Spleen (tissue), 11 donors: ENCODE data around the gene ADRB1. TPM values are rescaled to one million over a fixed set of nuclear protein-coding genes. Genes with fewer than 3 reads are reported as not detected.

ENCODE experiments used
- DNase-seq: peaks from one replicate; pipeline ENCODE4 v3.0.0-alpha.2; 2020
- H3K27ac ChIP-seq, 8 donors: fragments of 200-600 bp; sonication (generic) in 7 of 8; 1 replicate in 4 of 8; 2 replicates in 4 of 8; pipeline versions ENCODE4 v1.5.0 to v1.8.0; 2016 to 2021; ENCODE audit warnings: inconsistent platforms in 4 of 8, mild to moderate bottlenecking in 4 of 8, moderate library complexity in 1 of 8
- H3K27me3 ChIP-seq, 7 donors: fragments of 200-600 bp; sonication (generic) in 6 of 7; replicated peaks in 1 of 7; 1 replicate in 4 of 7; 2 replicates in 3 of 7; pipeline versions ENCODE4 v1.5.0 to v1.8.0; 2016 to 2021; ENCODE audit warnings: inconsistent platforms in 3 of 7, mild to moderate bottlenecking in 1 of 7
- H3K36me3 ChIP-seq, 6 donors: fragments of 200-600 bp; sonication (generic) in 5 of 6; 1 replicate in 4 of 6; 2 replicates in 2 of 6; pipeline versions ENCODE4 v1.5.0 to v1.8.0; 2016 to 2021; ENCODE audit warnings: inconsistent platforms in 2 of 6
- H3K4me1 ChIP-seq, 6 donors: fragments of 200-600 bp; sonication (generic) in 5 of 6; 1 replicate in 3 of 6; 2 replicates in 3 of 6; pipeline versions ENCODE4 v1.5.0 to v1.8.0; 2016 to 2021; ENCODE audit warnings: inconsistent platforms in 3 of 6
- H3K4me3 ChIP-seq, 8 donors: fragments of 200-600 bp; sonication (generic) in 7 of 8; 1 replicate in 4 of 8; 2 replicates in 4 of 8; pipeline versions ENCODE4 v1.5.0 to v1.8.0; 2016 to 2021; ENCODE audit warnings: inconsistent platforms in 4 of 8, mild to moderate bottlenecking in 4 of 8, moderate library complexity in 2 of 8
- H3K9me3 ChIP-seq, 8 donors: fragments of 200-600 bp; sonication (generic) in 7 of 8; 1 replicate in 4 of 8; 2 replicates in 4 of 8; pipeline versions ENCODE4 v1.5.0 to v1.8.0; 2016 to 2021; ENCODE audit warnings: inconsistent platforms in 4 of 8
- POLR2A ChIP-seq, 3 donors: fragments of 450-650 bp; IDR thresholded peaks; one replicate each; pipeline ENCODE4 v1.5.1; 2017; ENCODE audit warnings: antibody characterized with exemption in 3 of 3, mild to moderate bottlenecking in 1 of 3
- POLR2AphosphoS5 ChIP-seq, 3 donors: sonication (generic); formaldehyde crosslinking; IDR thresholded peaks; one replicate each; pipeline ENCODE4 v1.5.1; 2017; ENCODE audit warnings: antibody characterized with exemption in 3 of 3
- WGBS, 5 donors: extraction: QIAGEN DNeasy Blood & Tissue Kit in 3 of 5; methylation state at CpG; one replicate each; pipeline versions ENCODE4 v1.1.5 to v1.1.7; 2013 to 2018; 5-methylcytosine and 5-hydroxymethylcytosine counted together
- intact Hi-C: fragments of 100-400 bp; cut with DNase I; formaldehyde crosslinking; loops from one replicate; pipeline ENCODE4 v1.15.0; 2023; ENCODE audit warnings: low total_unique reads
- polyA plus RNA-seq, 3 donors: library from polyadenylated mRNA; stranded (reverse); fragments of 200-250 nt; gene quantifications; one replicate each; pipeline ENCODE4 v1.2.1, GENCODE V29; 2013
- total RNA-seq, 7 donors: library from RNA; depleted of rRNA in 3 of 7; stranded (reverse); fragments of >200 nt in 3 of 7; fragmentation: NEBNext Ultra II Directional in 4 of 7; extraction: Animal tissue kit (Norgen Biotek cat#: 25700) in 4 of 7; gene quantifications; one replicate each; pipeline versions ENCODE4 v1.1.0 to v1.2.1, GENCODE V29; 2016 to 2021
- TF ChIP-seq, protein P1 (sequence below), 11 experiments: fragments of 200-600 bp in 7 of 11; fragments of 450-650 bp in 4 of 11; sonication (generic) in 4 of 11; IDR thresholded peaks in 8 of 11; conservative IDR thresholded peaks in 3 of 11; 1 replicate in 7 of 11; 2 replicates in 4 of 11; pipeline versions ENCODE4 v1.4.0 to v1.8.0; 2016 to 2021; ENCODE audit warnings: antibody characterized with exemption in 11 of 11, inconsistent platforms in 4 of 11, mild to moderate bottlenecking in 1 of 11
- donor health status: healthy with polysubstance abuse.
- donor health status: DM: no; HTN: no; CAD: no; lungs with moderate emphysema.
- donor health status: DM: no; HTN: no; CAD: no.
- donor health status: Bipolar disorder and iron deficiency.
- donor health status: healthy.
- donor health status: DM: no; HTN: no; CAD: no.
- donor health status: DM: yes; HTN: yes; CAD: no.

ADRB1 gene
- total and polyA plus RNA-seq, 10 donors, result 0.47 to 4.8 (median 2.4) TPM

DNA sequence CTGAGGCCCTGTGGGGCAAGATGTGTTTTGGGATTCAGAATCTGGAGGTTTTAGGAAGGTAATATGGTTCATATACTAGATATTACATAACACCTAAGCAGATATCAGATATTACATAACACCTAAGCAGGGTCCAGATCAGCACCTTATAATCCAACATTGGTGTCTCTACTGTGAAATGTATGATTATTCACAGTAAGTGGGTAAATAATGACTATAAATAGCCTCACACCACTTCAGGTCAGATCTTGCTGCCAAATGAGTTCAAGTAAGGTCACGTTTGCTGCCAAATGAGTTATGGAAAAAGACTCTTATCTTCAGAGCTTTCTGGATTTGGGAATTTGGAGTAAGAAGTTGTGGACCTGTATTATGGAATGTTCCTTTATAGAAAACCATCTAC, 14.6 kb downstream of the ADRB1 start:
- Histone ChIP-seq H3K4me1 (peaks cover 0 to 47% (median 10%) of the 10 kb centered on the region in 6 donors), H3K4me3 (no peak overlapping the region), H3K27ac (no peak overlapping the region), H3K9me3 (no peaks in the 10 kb centered on the region), H3K36me3 (no peaks in the 10 kb centered on the region), H3K27me3 (no peaks in the 10 kb centered on the region)
- DNase-seq, result no peak
- WGBS, 5 donors, result 48 to 76% (median 63%) methylated on average over 1 of the region's 1 CpG
- no peak for TF ChIP-seq POLR2AphosphoS5 (IDR thresholded peaks at IDR 0.05)
- no peak for TF ChIP-seq POLR2A (IDR thresholded peaks at IDR 0.05)
- TF ChIP-seq, protein P1, sequence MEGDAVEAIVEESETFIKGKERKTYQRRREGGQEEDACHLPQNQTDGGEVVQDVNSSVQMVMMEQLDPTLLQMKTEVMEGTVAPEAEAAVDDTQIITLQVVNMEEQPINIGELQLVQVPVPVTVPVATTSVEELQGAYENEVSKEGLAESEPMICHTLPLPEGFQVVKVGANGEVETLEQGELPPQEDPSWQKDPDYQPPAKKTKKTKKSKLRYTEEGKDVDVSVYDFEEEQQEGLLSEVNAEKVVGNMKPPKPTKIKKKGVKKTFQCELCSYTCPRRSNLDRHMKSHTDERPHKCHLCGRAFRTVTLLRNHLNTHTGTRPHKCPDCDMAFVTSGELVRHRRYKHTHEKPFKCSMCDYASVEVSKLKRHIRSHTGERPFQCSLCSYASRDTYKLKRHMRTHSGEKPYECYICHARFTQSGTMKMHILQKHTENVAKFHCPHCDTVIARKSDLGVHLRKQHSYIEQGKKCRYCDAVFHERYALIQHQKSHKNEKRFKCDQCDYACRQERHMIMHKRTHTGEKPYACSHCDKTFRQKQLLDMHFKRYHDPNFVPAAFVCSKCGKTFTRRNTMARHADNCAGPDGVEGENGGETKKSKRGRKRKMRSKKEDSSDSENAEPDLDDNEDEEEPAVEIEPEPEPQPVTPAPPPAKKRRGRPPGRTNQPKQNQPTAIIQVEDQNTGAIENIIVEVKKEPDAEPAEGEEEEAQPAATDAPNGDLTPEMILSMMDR (IDR thresholded peaks at IDR 0.05 in 8 of 11, conservative IDR thresholded peaks at IDR 0.05 in 3 of 11), result no peak
- intact Hi-C loops, result no loop called here

DNA sequence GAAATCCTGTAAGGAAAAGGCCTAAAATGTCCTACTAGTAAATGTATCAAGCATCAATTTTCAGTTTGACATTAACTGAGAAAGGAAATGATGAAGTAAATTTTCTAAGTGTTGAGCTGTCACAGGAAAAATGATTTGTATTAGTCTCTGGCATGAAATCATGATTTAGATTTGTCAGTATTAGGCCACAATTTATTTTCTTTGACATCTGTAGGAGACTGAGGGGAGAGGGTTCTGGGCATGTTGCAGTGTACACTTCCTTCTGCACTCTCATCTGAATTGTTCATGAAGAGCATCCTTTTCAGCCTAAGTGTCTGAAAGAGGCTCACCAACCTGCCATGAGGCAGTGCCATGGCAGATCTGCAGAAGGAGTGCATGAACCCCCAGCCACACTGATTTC, 15.9 kb downstream of the ADRB1 start:
- Histone ChIP-seq H3K4me3 (no peak overlapping the region), H3K27ac (no peak overlapping the region), H3K4me1 (peaks cover 5 to 59% (median 15%) of the 10 kb centered on the region in 6 donors), H3K27me3 (no peaks in the 10 kb centered on the region), H3K36me3 (no peaks in the 10 kb centered on the region), H3K9me3 (no peaks in the 10 kb centered on the region)
- TF ChIP-seq, protein P1 (IDR thresholded peaks at IDR 0.05 in 8 of 11, conservative IDR thresholded peaks at IDR 0.05 in 3 of 11), result no peak
- TF ChIP-seq POLR2AphosphoS5 (IDR thresholded peaks at IDR 0.05) (no peak), POLR2A (IDR thresholded peaks at IDR 0.05) (no peak)
- DNase-seq, result no peak
- intact Hi-C loops, result no loop called here

DNA sequence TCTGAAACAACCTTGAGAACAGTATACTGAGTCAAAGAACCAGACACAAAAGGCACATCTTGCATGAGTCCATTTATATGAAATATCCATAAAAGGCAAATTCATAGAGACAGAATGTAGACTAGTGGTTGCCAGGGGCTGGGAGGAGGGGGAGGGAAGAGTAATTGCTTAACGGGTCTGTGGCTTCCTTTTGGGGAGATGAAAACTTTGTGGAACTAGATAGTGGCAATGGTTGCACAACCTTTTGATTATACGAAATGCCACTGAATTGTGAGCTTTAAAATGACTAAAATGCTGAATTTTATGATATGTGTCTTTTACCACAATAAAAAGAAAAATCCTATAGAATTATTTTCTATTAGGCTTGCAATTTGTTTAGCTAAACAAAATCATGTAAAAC, 16.8 kb downstream of the ADRB1 start:
- no peak overlapping the region for H3K27ac ChIP-seq
- peaks cover 6 to 66% (median 19%) of the 10 kb centered on the region in 6 donors for H3K4me1 ChIP-seq
- TF ChIP-seq POLR2A (IDR thresholded peaks at IDR 0.05), result no peak
- H3K27me3 ChIP-seq, result no peaks in the 10 kb centered on the region
- no peak for DNase-seq
- 29 to 51% (median 37%) methylated on average over 2 of the region's 2 CpGs for WGBS, 5 donors
- H3K4me3 ChIP-seq, result no peak overlapping the region
- H3K36me3 ChIP-seq, result no peaks in the 10 kb centered on the region
- intact Hi-C loops, result no loop called here
- H3K9me3 ChIP-seq, result no peaks in the 10 kb centered on the region

DNA sequence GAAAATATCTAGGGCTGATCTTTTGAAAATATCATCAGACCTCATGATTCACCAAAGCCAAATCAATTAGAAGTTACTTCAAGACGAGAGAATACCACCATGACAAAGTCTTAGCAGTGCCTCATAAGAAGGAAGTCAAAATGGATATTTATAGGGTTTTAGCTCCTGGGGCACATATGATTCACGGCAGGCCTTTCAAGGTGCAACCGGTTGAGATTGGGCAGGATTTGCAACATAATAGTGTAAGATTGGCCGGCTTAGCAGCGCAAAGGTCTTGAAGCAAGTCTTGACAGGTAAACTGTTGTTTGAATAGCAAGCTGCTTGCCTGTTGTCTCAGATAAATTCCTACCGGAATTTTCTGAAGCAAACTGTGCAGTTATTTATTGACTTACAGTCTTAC, 17.5 kb downstream of the ADRB1 start:
- no peak for DNase-seq
- Histone ChIP-seq H3K27ac (no peak overlapping the region), H3K9me3 (no peaks in the 10 kb centered on the region), H3K27me3 (no peaks in the 10 kb centered on the region), H3K36me3 (no peaks in the 10 kb centered on the region), H3K4me3 (no peak overlapping the region), H3K4me1 (peaks cover 6 to 66% (median 19%) of the 10 kb centered on the region in 6 donors)
- WGBS, 5 donors, result 62 to 75% (median 71%) methylated on average over 6 of the region's 6 CpGs
- intact Hi-C loops, result no loop called here
- TF ChIP-seq, protein P1 (IDR thresholded peaks at IDR 0.05 in 8 of 11, conservative IDR thresholded peaks at IDR 0.05 in 3 of 11), result no peak
- TF ChIP-seq POLR2A (IDR thresholded peaks at IDR 0.05), result no peak
- TF ChIP-seq POLR2AphosphoS5 (IDR thresholded peaks at IDR 0.05), result no peak

- DNase-seq, result no peak
- intact Hi-C loops, result no loop called here
- H3K36me3 ChIP-seq, result no peaks in the 10 kb centered on the region
- H3K4me3 ChIP-seq, result no peak overlapping the region
- TF ChIP-seq POLR2AphosphoS5 (IDR thresholded peaks at IDR 0.05), result no peak
- TF ChIP-seq, protein P1 (IDR thresholded peaks at IDR 0.05 in 8 of 11, conservative IDR thresholded peaks at IDR 0.05 in 3 of 11), result no peak
- no peak for TF ChIP-seq POLR2A (IDR thresholded peaks at IDR 0.05)
- H3K9me3 ChIP-seq, result no peaks in the 10 kb centered on the region
- H3K27ac ChIP-seq, result no peak overlapping the region
- peaks cover 6 to 66% (median 19%) of the 10 kb centered on the region in 6 donors for H3K4me1 ChIP-seq
- 58 to 82% (median 72%) methylated on average over 9 of the region's 9 CpGs for WGBS, 5 donors
- no peaks in the 10 kb centered on the region for H3K27me3 ChIP-seq
Measured at GRCh38 chr10:114061789-114062188, 18.1 kb downstream of the ADRB1 start.
